ENCODE results near the gene BICRAL.
"Not testable (repeated sequence)": the region's sequence is repeated elsewhere in the genome, so short reads cannot be mapped to it uniquely, and the experiment has no call there.

The BICRAL gene

GRCh38 chr6:42762426-42762859 lies 19.4 kb upstream of the BICRAL start:
- DNase-seq (ENCODE audit: low read depth in 2 of 2, low spot score in 1 of 2), result no peak

- DNase-seq (ENCODE audit: low read depth in 2 of 2, low spot score in 1 of 2), result no peak
Measured at GRCh38 chr6:42762950-42763349, 18.9 kb upstream of the BICRAL start.

- no peak for DNase-seq (ENCODE audit: low read depth in 2 of 2, low spot score in 1 of 2)
Measured at GRCh38 chr6:42764911-42765648, 16.8 kb upstream of the BICRAL start.

GRCh38 chr6:42766163-42766670 lies 15.6 kb upstream of the BICRAL start:
- no peak for DNase-seq (ENCODE audit: low read depth in 2 of 2, low spot score in 1 of 2)

- DNase-seq (ENCODE audit: low read depth in 2 of 2, low spot score in 1 of 2), result no peak
Measured at GRCh38 chr6:42769051-42769450, 12.8 kb upstream of the BICRAL start.

GRCh38 chr6:42769836-42770235 lies 12.0 kb upstream of the BICRAL start:
- no peak for DNase-seq (ENCODE audit: low read depth in 2 of 2, low spot score in 1 of 2)

- no peak for DNase-seq (ENCODE audit: low read depth in 2 of 2, low spot score in 1 of 2)
Measured at GRCh38 chr6:42771741-42772100, 10.1 kb upstream of the BICRAL start.

GRCh38 chr6:42774201-42774600 lies 7.7 kb upstream of the BICRAL start:
- DNase-seq (ENCODE audit: low read depth in 2 of 2, low spot score in 1 of 2), result no peak

GRCh38 chr6:42774821-42775487 lies 6.9 kb upstream of the BICRAL start:
- not testable (repeated sequence) for DNase-seq (ENCODE audit: low read depth in 2 of 2, low spot score in 1 of 2)

GRCh38 chr6:42777126-42777822 lies 4.6 kb upstream of the BICRAL start:
- no peak for DNase-seq (ENCODE audit: low read depth in 2 of 2, low spot score in 1 of 2)

GRCh38 chr6:42778122-42778521 lies 3.7 kb upstream of the BICRAL start:
- no peak for DNase-seq (ENCODE audit: low read depth in 2 of 2, low spot score in 1 of 2)

- DNase-seq (ENCODE audit: low read depth in 2 of 2, low spot score in 1 of 2), result no peak
Measured at GRCh38 chr6:42779521-42779920, 2.3 kb upstream of the BICRAL start.

GRCh38 chr6:42781546-42781795 lies 381 bp upstream of the BICRAL start:
- DNase-seq (ENCODE audit: low read depth in 2 of 2, low spot score in 1 of 2), result no peak

GRCh38 chr6:42782689-42783176 lies 881 bp downstream of the BICRAL start:
- peak; percentile 55 to 61 for DNase-seq (ENCODE audit: low read depth in 2 of 2, low spot score in 1 of 2)

- DNase-seq (ENCODE audit: low read depth in 2 of 2, low spot score in 1 of 2), result peak; percentile 66 to 69
Measured at GRCh38 chr6:42783177-42783875, 1.5 kb downstream of the BICRAL start.

GRCh38 chr6:42783876-42784642 lies 2.2 kb downstream of the BICRAL start:
- no peak for DNase-seq (ENCODE audit: low read depth in 2 of 2, low spot score in 1 of 2)

GRCh38 chr6:42784717-42785498 lies 3.1 kb downstream of the BICRAL start:
- no peak for DNase-seq (ENCODE audit: low read depth in 2 of 2, low spot score in 1 of 2)

- DNase-seq (ENCODE audit: low read depth in 2 of 2, low spot score in 1 of 2), result no peak
Measured at GRCh38 chr6:42786525-42786985, 4.7 kb downstream of the BICRAL start.

GRCh38 chr6:42787063-42787472 lies 5.2 kb downstream of the BICRAL start:
- no peak for DNase-seq (ENCODE audit: low read depth in 2 of 2, low spot score in 1 of 2)

- no peak for DNase-seq (ENCODE audit: low read depth in 2 of 2, low spot score in 1 of 2)
Measured at GRCh38 chr6:42788671-42789070, 6.8 kb downstream of the BICRAL start.
